OCI-LY3 (cell line): ENCODE measurements around the gene AUTS2.

Source experiments
- CTCF ChIP-seq: fragments of 200-600, 300-600 bp; sonication (generic); IDR thresholded peaks from 2 replicates; pipeline ENCODE4 v1.5.1; 2014; ENCODE audit warnings: antibody characterized with exemption, low read length, low read depth
- EZH2phosphoT487 ChIP-seq: fragments of 200-600 bp; shearing (Covaris generic); IDR thresholded peaks from 2 replicates; pipeline ENCODE4 v1.6.1; 2018; ENCODE audit warnings: antibody characterized with exemption, mixed run types, low read depth

GRCh38 chr7:70098133-70098561, 499.9 kb downstream of the AUTS2 start:
- no peak for TF ChIP-seq CTCF
- no peak for TF ChIP-seq EZH2phosphoT487
